Keratinocyte (primary cell): ENCODE results near the gene TLX2. TPM values are rescaled to one million over a fixed set of nuclear protein-coding genes. Genes with fewer than 3 reads are reported as not detected.
A peak's percentile ranks its signal among the peaks of the same experiment; 100 is the strongest.

Source experiments
- DNase-seq: peaks from one replicate; pipeline ENCODE4 v3.0.0-alpha.2; 2011; ENCODE audit warnings: low read depth, missing footprints, low spot score
- FAIRE-seq: peaks from 2 replicates; lab custom pipeline; 2011; peaks lifted over from hg19 to GRCh38; lab: Jason Lieb, UNC
- H2AFZ ChIP-seq: 2 replicates; pipeline ENCODE4 v1.6.0; 2012; ENCODE audit warnings: low read length, control low read depth, inconsistent platforms; ENCODE audit not compliant: control insufficient read depth
- H3K27ac ChIP-seq: 2 replicates; pipeline ENCODE4 v1.5.1; 2011; ENCODE audit warnings: low read length; ENCODE audit not compliant: control insufficient read depth, insufficient read depth
- H3K27me3 ChIP-seq: 3 replicates; pipeline ENCODE4 v1.6.0; 2011; ENCODE audit warnings: low read length; ENCODE audit not compliant: control insufficient read depth, insufficient read depth; ENCODE audit errors: extremely low read depth
- H3K36me3 ChIP-seq, 2 experiments: 2 replicates in 1 of 2; 3 replicates in 1 of 2; pipeline ENCODE4 v1.5.1; 2011; ENCODE audit warnings: low read length in 2 of 2, mild to moderate bottlenecking in 1 of 2; ENCODE audit not compliant: control insufficient read depth in 2 of 2, insufficient read depth in 2 of 2; ENCODE audit errors: extremely low read depth in 1 of 2
- H3K4me1 ChIP-seq: 3 replicates; pipeline ENCODE4 v1.5.1; 2011; ENCODE audit warnings: low read length; ENCODE audit not compliant: control insufficient read depth, insufficient read depth; ENCODE audit errors: extremely low read depth
- H3K4me2 ChIP-seq: 3 replicates; pipeline ENCODE4 v1.6.0; 2011; ENCODE audit warnings: low read depth, low read length; ENCODE audit not compliant: control insufficient read depth, insufficient read depth; ENCODE audit errors: extremely low read depth
- H3K4me3 ChIP-seq, 3 experiments: fragments of 200-600 bp in 1 of 3; sonication (generic) in 1 of 3; 2 replicates in 2 of 3; 3 replicates in 1 of 3; pipeline ENCODE4 v1.5.1; 2011 to 2016; ENCODE audit warnings: low read length in 3 of 3, mild to moderate bottlenecking in 3 of 3, control low read depth in 2 of 3, inconsistent platforms in 1 of 3, low read depth in 1 of 3, mixed read lengths in 1 of 3, mixed run types in 1 of 3, moderate library complexity in 1 of 3; ENCODE audit not compliant: control insufficient read depth in 2 of 3, insufficient read depth in 2 of 3; ENCODE audit errors: extremely low read depth in 1 of 3
- H3K79me2 ChIP-seq: 2 replicates; pipeline ENCODE4 v1.6.0; 2012; ENCODE audit warnings: low read length; ENCODE audit not compliant: control insufficient read depth, insufficient read depth
- H3K9ac ChIP-seq: 3 replicates; pipeline ENCODE4 v1.6.0; 2011; ENCODE audit warnings: low read length; ENCODE audit not compliant: control insufficient read depth, insufficient read depth; ENCODE audit errors: extremely low read depth
- H3K9me1 ChIP-seq: 3 replicates; pipeline ENCODE4 v1.6.0; 2011; ENCODE audit warnings: low read length; ENCODE audit not compliant: control insufficient read depth, insufficient read depth; ENCODE audit errors: extremely low read depth
- H3K9me3 ChIP-seq: 2 replicates; pipeline ENCODE4 v1.5.1; 2012; ENCODE audit warnings: low read depth, low read length; ENCODE audit not compliant: control insufficient read depth
- H4K20me1 ChIP-seq: 3 replicates; pipeline ENCODE4 v1.6.0; 2011; ENCODE audit warnings: low read length; ENCODE audit not compliant: control insufficient read depth, insufficient read depth; ENCODE audit errors: extremely low read depth
- EZH2 ChIP-seq: IDR thresholded peaks from one replicate; pipeline ENCODE4 v1.6.1; 2012; ENCODE audit warnings: inconsistent platforms, mild to moderate bottlenecking, low read length, moderate library complexity
- dilution Hi-C: fragments of 300-500 bp; cut with MboI; formaldehyde crosslinking; loops from one replicate; pipeline ENCODE4 v1.7.0; 2020; ENCODE audit warnings: low sequenced_read_pairs; ENCODE audit not compliant: extremely low pct_ligation_motif_present
- polyA plus RNA-seq, 5 experiments: library from polyadenylated mRNA; depleted of rRNA in 3 of 5; stranded (reverse) in 3 of 5; stranded (forward) in 1 of 5; unstranded in 1 of 5; fragments of >200 nt; gene quantifications; 1 replicate in 1 of 5; 2 replicates in 3 of 5; 3 replicates in 1 of 5; pipeline versions ENCODE4 v1.2.1 to v1.2.3, GENCODE V29; 2011 to 2012; ENCODE audit warnings: missing spikeins in 2 of 5, low read depth in 1 of 5, low replicate concordance in 1 of 5
- TF ChIP-seq, protein P1 (sequence below), 3 experiments: IDR thresholded peaks in 1 of 3; conservative IDR thresholded peaks in 1 of 3; optimal IDR thresholded peaks in 1 of 3; 2 replicates in 2 of 3; 3 replicates in 1 of 3; pipeline versions ENCODE3 to v1.5.1; 2011; ENCODE audit warnings: low read length in 3 of 3, mild to moderate bottlenecking in 3 of 3, moderate library complexity in 2 of 3, control low read depth in 1 of 3, inconsistent platforms in 1 of 3; ENCODE audit not compliant: insufficient read depth in 2 of 3; ENCODE audit errors: extremely low read depth in 1 of 3

TLX2 gene
- polyA plus RNA-seq, 1 donor (not counting 4 experiments of a cell fraction or from before 2014, with no cell fraction given) = not detected

DNA sequence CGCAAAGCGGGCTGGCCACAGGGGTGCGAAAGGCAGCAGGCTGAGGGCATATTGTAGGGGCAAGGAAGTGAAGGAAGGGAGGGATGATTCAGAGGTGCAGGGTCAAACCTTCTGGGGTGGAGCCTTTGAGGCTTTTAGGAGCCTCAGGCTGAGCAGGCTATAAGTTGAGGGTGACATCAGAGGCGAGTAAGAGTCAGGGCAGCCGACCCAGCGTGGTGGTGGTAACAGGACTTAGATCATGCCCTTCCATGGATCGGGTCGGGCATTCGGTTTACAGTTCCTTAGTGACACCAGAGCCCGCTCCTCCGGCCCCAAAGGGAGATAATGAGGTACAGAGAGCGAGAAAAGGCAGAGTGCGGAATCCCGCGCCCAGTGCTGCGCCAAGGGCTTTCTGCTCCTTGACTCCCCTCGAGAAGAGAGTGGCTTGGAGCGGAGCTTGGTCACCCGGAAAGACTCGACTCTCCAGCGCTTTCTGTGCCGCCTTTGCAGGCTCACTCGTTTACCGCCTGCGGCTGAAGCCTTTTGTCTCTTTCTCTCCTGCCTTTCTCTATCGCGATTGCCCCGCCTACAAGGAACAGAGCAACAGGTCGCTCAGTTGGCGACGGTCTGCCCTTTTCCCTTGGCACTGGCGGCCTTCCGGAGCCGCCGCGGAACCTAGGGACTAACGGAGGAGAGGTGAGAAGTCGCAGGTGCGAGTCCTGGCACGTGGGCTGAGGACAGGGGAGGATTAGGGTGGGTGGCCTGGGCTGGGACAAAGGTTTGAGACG is 15.6 kb upstream of the TLX2 start:
- no peak for DNase-seq
- H3K4me1 ChIP-seq = peaks cover 33% of the 10 kb centered on the region
- peak overlapping the region; percentile 41 for H2AFZ ChIP-seq
- TF ChIP-seq EZH2 = peak; percentile 87
- TF ChIP-seq, protein P1, sequence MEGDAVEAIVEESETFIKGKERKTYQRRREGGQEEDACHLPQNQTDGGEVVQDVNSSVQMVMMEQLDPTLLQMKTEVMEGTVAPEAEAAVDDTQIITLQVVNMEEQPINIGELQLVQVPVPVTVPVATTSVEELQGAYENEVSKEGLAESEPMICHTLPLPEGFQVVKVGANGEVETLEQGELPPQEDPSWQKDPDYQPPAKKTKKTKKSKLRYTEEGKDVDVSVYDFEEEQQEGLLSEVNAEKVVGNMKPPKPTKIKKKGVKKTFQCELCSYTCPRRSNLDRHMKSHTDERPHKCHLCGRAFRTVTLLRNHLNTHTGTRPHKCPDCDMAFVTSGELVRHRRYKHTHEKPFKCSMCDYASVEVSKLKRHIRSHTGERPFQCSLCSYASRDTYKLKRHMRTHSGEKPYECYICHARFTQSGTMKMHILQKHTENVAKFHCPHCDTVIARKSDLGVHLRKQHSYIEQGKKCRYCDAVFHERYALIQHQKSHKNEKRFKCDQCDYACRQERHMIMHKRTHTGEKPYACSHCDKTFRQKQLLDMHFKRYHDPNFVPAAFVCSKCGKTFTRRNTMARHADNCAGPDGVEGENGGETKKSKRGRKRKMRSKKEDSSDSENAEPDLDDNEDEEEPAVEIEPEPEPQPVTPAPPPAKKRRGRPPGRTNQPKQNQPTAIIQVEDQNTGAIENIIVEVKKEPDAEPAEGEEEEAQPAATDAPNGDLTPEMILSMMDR (optimal IDR thresholded peaks at IDR 0.05 in 1 of 3, IDR thresholded peaks at IDR 0.05 in 1 of 3, conservative IDR thresholded peaks at IDR 0.05 in 1 of 3; ENCODE audit: extremely low read depth in 1 of 3, insufficient read depth in 2 of 3, low read length in 3 of 3) = no peak
- FAIRE-seq = no peak
- no peak overlapping the region for H3K27ac ChIP-seq
- peak overlapping the region; percentile 33 for H3K9ac ChIP-seq
- no peaks in the 10 kb centered on the region for H3K9me3 ChIP-seq
- H3K27me3 ChIP-seq = peaks cover 41% of the 10 kb centered on the region
- peaks cover under 1 to 3% of the 10 kb centered on the region in 2 experiments for H3K36me3 ChIP-seq
- no peaks in the 10 kb centered on the region for H3K9me1 ChIP-seq
- peak overlapping the region; percentile 9 to 53 (median 26) for H3K4me3 ChIP-seq
- H3K79me2 ChIP-seq = no peaks in the 10 kb centered on the region
- H4K20me1 ChIP-seq = no peaks in the 10 kb centered on the region
- H3K4me2 ChIP-seq = peak overlapping the region; percentile 69
- dilution Hi-C loops = no loop called here

DNA sequence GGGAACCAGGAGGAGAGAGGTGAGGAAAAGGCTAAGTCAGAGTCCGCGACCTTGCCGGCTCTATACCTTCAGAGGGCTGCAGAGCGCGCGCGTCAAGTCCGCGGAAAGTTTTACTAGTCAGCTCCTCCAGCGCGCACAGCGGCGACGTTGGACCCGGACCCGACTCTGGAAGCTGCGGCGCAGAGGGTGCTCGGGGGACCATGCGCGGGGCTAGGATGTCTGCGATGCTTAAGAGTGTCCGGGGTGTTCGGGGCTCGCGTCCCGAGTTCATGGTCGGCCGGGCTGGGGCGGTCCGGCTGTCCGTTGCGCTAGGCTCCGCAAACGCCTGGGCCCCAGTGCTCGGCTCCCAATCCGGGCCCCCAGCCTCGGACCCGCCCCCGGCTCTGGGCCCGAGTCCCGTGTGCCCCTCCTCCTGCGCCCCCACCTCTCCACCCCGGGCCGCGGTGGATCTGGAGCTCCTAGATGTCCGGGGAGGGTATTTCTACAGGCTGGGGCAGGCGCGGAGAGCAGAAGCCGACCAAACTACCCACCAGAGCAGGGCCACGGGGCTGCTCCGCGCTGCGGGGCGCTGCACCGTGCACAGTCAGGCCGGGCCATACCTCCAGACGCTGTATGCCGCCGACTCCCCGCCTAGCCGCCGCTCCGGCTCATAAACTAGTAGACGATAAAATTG is 14.8 kb upstream of the TLX2 start, which contains the start of gene LBX2:
LBX2 (minus strand) TSS at position 337 of the 673 bp plus-strand sequence; CDS start at position 271, 66 bp downstream.
- no peaks in the 10 kb centered on the region for H3K79me2 ChIP-seq
- H3K9me1 ChIP-seq = no peaks in the 10 kb centered on the region
- H3K9ac ChIP-seq = peak within 1 kb of the TSS; percentile 33
- dilution Hi-C loops = no loop called here
- H3K27me3 ChIP-seq = peaks cover 41% of the 10 kb centered on the region
- peaks cover 0 to 4% of the 10 kb centered on the region in 2 experiments for H3K36me3 ChIP-seq
- FAIRE-seq (no peak), DNase-seq (no peak)
- peak within 1 kb of the TSS; percentile 41 for H2AFZ ChIP-seq
- no peaks in the 10 kb centered on the region for H4K20me1 ChIP-seq
- TF ChIP-seq EZH2 = peak; percentile 13
- TF ChIP-seq, protein P1 (optimal IDR thresholded peaks at IDR 0.05 in 1 of 3, IDR thresholded peaks at IDR 0.05 in 1 of 3, conservative IDR thresholded peaks at IDR 0.05 in 1 of 3; ENCODE audit: extremely low read depth in 1 of 3, insufficient read depth in 2 of 3, low read length in 3 of 3) = no peak
- peak within 1 kb of the TSS; percentile 69 for H3K4me2 ChIP-seq
- peak within 1 kb of the TSS; percentile 9 to 53 (median 26) for H3K4me3 ChIP-seq
- no peaks in the 10 kb centered on the region for H3K9me3 ChIP-seq
- peaks cover 33% of the 10 kb centered on the region for H3K4me1 ChIP-seq
- H3K27ac ChIP-seq = no peak within 1 kb of the TSS
